Measurements from ENCODE around the gene SLC39A11. TPM values are rescaled to one million over a fixed set of nuclear protein-coding genes. Genes with fewer than 3 reads are reported as not detected.

The SLC39A11 gene
- polyA plus RNA-seq, 1 of the 3 experiments (the other 2 are of a cell fraction) = 23.5 TPM

- POLR2A ChIA-PET = no interaction called here
- H4K20me1 ChIP-seq (ENCODE audit: insufficient read depth) = no peaks in the 10 kb centered on the region
- DNase-seq = no peak
- no peak overlapping the region for H3K4me3 ChIP-seq (ENCODE audit: low read depth in 2 of 2, low read length in 1 of 2)
- no peaks in the 10 kb centered on the region for H3K36me3 ChIP-seq (replicated peaks in 1 of 2; ENCODE audit: control insufficient read depth in 1 of 2, insufficient read depth in 2 of 2, low read length in 1 of 2)
- CTCF ChIA-PET = interaction anchor here (3.1 kb wide), 1 partner anchor 51 kb away, joined by 14 read pairs; no protein-coding TSS in a partner anchor
- H3K27me3 ChIP-seq (ENCODE audit: insufficient read depth) = no peaks in the 10 kb centered on the region
- H3K9me3 ChIP-seq = 0 out of 2 replicates have a peak, but pooled peaks cover 7% of the 10 kb centered on the region
- peaks cover 12% of the 10 kb centered on the region for H3F3A ChIP-seq (replicated peaks; ENCODE audit: insufficient read depth)
- no peak overlapping the region for H2AFZ ChIP-seq (ENCODE audit: low read depth)
- TF ChIP-seq MEF2A (IDR thresholded peaks at IDR 0.05; ENCODE audit: borderline replicate concordance, low read depth) (no peak), GABPA (IDR thresholded peaks at IDR 0.05; ENCODE audit: low read depth) (no peak), PBX3 (IDR thresholded peaks at IDR 0.05) (no peak), RCOR1 (IDR thresholded peaks at IDR 0.05; ENCODE audit: low read length) (no peak), EP300 (IDR thresholded peaks at IDR 0.05; ENCODE audit: borderline replicate concordance in 1 of 2, low read depth in 1 of 2, low read length in 1 of 2) (no peak), TAF1 (IDR thresholded peaks at IDR 0.05; ENCODE audit: borderline replicate concordance, low read depth, low read length) (no peak), JUND (IDR thresholded peaks at IDR 0.05) (no peak)
- H3K9me2 ChIP-seq = no peaks in the 10 kb centered on the region
- no peaks in the 10 kb centered on the region for H3K79me2 ChIP-seq (ENCODE audit: insufficient read depth)
- H3K4me2 ChIP-seq = no peak overlapping the region
- H3K4me1 ChIP-seq (ENCODE audit: control insufficient read depth in 1 of 2, insufficient read depth in 2 of 2, low read depth in 1 of 2, low read length in 1 of 2) = peaks cover 0 to under 1% of the 10 kb centered on the region in 2 experiments; a peak in 1 of 4 replicates
- no peak overlapping the region for H3K27ac ChIP-seq (ENCODE audit: low read depth in 2 of 2, low read length in 1 of 2)
- H3K9ac ChIP-seq = no peak overlapping the region
- WGBS (ENCODE audit: low lambda C conversion rate) = 53% methylated on average over 2 of the region's 2 CpGs
Observed at GRCh38 chr17:72608436-72608835, 484.1 kb downstream of the SLC39A11 start.

DNA sequence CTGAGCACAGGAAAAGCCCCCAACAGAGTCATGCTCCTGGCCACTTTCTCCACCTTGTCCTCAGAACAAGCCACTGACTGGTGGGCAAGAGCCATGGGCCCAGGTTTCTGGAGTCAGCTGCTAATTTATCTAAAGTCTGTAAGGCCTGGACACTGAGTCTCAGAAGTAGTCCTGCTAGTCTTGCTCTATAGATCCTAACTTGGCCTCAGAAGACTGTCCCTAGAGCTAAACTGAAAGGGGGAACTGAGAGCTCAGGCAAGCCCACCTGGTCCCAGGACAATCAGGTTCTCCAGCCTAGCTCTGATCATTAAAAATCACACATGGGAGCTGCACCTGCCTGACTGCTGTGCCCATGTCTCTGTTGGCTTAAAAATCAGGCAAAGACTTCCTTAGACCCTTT is 485.8 kb downstream of the SLC39A11 start:
- 0 out of 2 replicates have a peak, but pooled peaks cover 7% of the 10 kb centered on the region for H3K9me3 ChIP-seq
- H3K4me1 ChIP-seq (ENCODE audit: control insufficient read depth in 1 of 2, insufficient read depth in 2 of 2, low read depth in 1 of 2, low read length in 1 of 2) = peaks cover 0 to 16% of the 10 kb centered on the region in 2 experiments; a peak in 1 of 4 replicates
- no peaks in the 10 kb centered on the region for H3K27me3 ChIP-seq (ENCODE audit: insufficient read depth)
- H3K4me3 ChIP-seq (ENCODE audit: low read depth in 2 of 2, low read length in 1 of 2) = no peak overlapping the region
- H2AFZ ChIP-seq (ENCODE audit: low read depth) = no peak overlapping the region
- H3K9ac ChIP-seq = no peak overlapping the region
- H3K36me3 ChIP-seq (replicated peaks in 1 of 2; ENCODE audit: control insufficient read depth in 1 of 2, insufficient read depth in 2 of 2, low read length in 1 of 2) = no peaks in the 10 kb centered on the region
- no peaks in the 10 kb centered on the region for H3K79me2 ChIP-seq (ENCODE audit: insufficient read depth)
- TF ChIP-seq RXRA (IDR thresholded peaks at IDR 0.05; ENCODE audit: borderline replicate concordance, low read depth) (no peak), FOSL2 (IDR thresholded peaks at IDR 0.05; ENCODE audit: borderline replicate concordance, low read depth) (no peak), ZBTB33 (IDR thresholded peaks at IDR 0.05; ENCODE audit: borderline replicate concordance, low read depth) (no peak), TEAD4 (IDR thresholded peaks at IDR 0.05; ENCODE audit: borderline replicate concordance, insufficient read depth) (no peak), JUND (IDR thresholded peaks at IDR 0.05) (no peak), FOXM1 (IDR thresholded peaks at IDR 0.05; ENCODE audit: low read depth) (no peak), FOXJ3 (CRISPR knock-in tag; IDR thresholded peaks at IDR 0.05) (no peak), GATA2 (CRISPR knock-in tag; IDR thresholded peaks at IDR 0.05) (no peak), CHD2 (IDR thresholded peaks at IDR 0.05; ENCODE audit: low read length, partially characterized antibody) (no peak)
- no peaks in the 10 kb centered on the region for H3K9me2 ChIP-seq
- no peaks in the 10 kb centered on the region for H4K20me1 ChIP-seq (ENCODE audit: insufficient read depth)
- DNase-seq = no peak
- CTCF ChIA-PET = no interaction called here
- H3K27ac ChIP-seq (ENCODE audit: low read depth in 2 of 2, low read length in 1 of 2) = no peak overlapping the region
- H3K4me2 ChIP-seq = no peak overlapping the region
- POLR2A ChIA-PET = no interaction called here
- H3F3A ChIP-seq (replicated peaks; ENCODE audit: insufficient read depth) = peaks cover 17% of the 10 kb centered on the region
